GM10847 (cell line): ENCODE results near the gene RAVER2.

ENCODE experiments used
- POLR2A ChIP-seq: IDR thresholded peaks from 2 replicates; pipeline ENCODE4 v1.6.1; 2011; ENCODE audit not compliant: insufficient read length; ENCODE audit errors: extremely low read depth

Gene RAVER2

GRCh38 chr1:64851664-64852063 is 106.8 kb downstream of the RAVER2 start:
- TF ChIP-seq POLR2A, result no peak

GRCh38 chr1:64854674-64855073 is 109.8 kb downstream of the RAVER2 start:
- TF ChIP-seq POLR2A, result no peak

- no peak for TF ChIP-seq POLR2A
Observed at GRCh38 chr1:64855557-64855956, 110.7 kb downstream of the RAVER2 start.

GRCh38 chr1:64856553-64856952 is 111.7 kb downstream of the RAVER2 start:
- TF ChIP-seq POLR2A, result no peak

GRCh38 chr1:64857347-64857746 is 112.5 kb downstream of the RAVER2 start:
- no peak for TF ChIP-seq POLR2A

GRCh38 chr1:64861611-64862010 is 116.7 kb downstream of the RAVER2 start:
- TF ChIP-seq POLR2A, result no peak

GRCh38 chr1:64864018-64864940 is 119.4 kb downstream of the RAVER2 start:
- TF ChIP-seq POLR2A, result no peak

GRCh38 chr1:64865105-64865757 is 120.4 kb downstream of the RAVER2 start:
- no peak for TF ChIP-seq POLR2A

GRCh38 chr1:64866689-64867088 is 121.8 kb downstream of the RAVER2 start:
- TF ChIP-seq POLR2A, result no peak

- TF ChIP-seq POLR2A, result no peak
Observed at GRCh38 chr1:64867266-64867665, 122.4 kb downstream of the RAVER2 start.

GRCh38 chr1:64871256-64871655 is 126.4 kb downstream of the RAVER2 start:
- no peak for TF ChIP-seq POLR2A

GRCh38 chr1:64872067-64872466 is 127.2 kb downstream of the RAVER2 start:
- no peak for TF ChIP-seq POLR2A

GRCh38 chr1:64873576-64873975 is 128.7 kb downstream of the RAVER2 start:
- no peak for TF ChIP-seq POLR2A

- no peak for TF ChIP-seq POLR2A
Observed at GRCh38 chr1:64874666-64875065, 129.8 kb downstream of the RAVER2 start.

- TF ChIP-seq POLR2A, result no peak
Observed at GRCh38 chr1:64875101-64875500, 130.2 kb downstream of the RAVER2 start.

- no peak for TF ChIP-seq POLR2A
Observed at GRCh38 chr1:64875606-64876005, 130.7 kb downstream of the RAVER2 start.
